ENCODE data around the gene TRMO.

DNA sequence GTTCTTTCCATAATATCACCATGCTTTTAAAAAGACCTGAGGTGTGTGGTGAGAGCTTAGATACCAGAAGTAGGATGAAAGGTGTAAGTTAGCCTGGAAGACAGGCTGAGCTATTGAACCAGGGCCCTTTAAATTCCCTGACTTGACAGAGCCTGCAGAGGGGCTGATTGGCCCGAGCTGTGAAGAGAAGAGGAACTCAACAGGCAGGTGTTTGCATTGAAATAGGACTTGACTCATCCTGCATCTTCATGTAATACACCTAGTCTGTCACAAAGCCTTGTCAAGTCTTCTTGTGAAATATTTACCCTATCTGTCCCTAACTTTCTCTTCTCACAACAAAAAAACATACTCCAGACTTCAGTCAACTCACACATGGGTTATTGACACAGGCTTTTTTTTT lies 44.2 kb upstream of the TRMO start:
- no peak for TF ChIP-seq CTCF (IDR thresholded peaks at IDR 0.05)
- no peak for TF ChIP-seq POLR2A (IDR thresholded peaks at IDR 0.05)
